HepG2 (cell line): ENCODE results near the gene PXDC1.

Experiments used
- CREM ChIP-seq, 2 experiments: sonication (generic) in 1 of 2; formaldehyde crosslinking in 1 of 2; IDR thresholded peaks; 2 replicates each; pipeline versions ENCODE4 v1.4.0 to v1.6.1; 2016 to 2020; ENCODE audit warnings: antibody characterized with exemption in 1 of 2, mild to moderate bottlenecking in 1 of 2, missing genetic modification reagents in 1 of 2
- GATAD1 ChIP-seq: IDR thresholded peaks from 2 replicates; pipeline ENCODE4 v1.6.1; 2016; ENCODE audit warnings: missing genetic modification reagents, missing compliant biosample characterization
- NR2C2 ChIP-seq: sonication (generic); formaldehyde crosslinking; IDR thresholded peaks from 2 replicates; pipeline ENCODE4 v1.4.0; 2020; ENCODE audit warnings: missing genetic modification reagents, mild to moderate bottlenecking, moderate library complexity, borderline replicate concordance
- RAD21 ChIP-seq: fragments of 450-650 bp; formaldehyde crosslinking; IDR thresholded peaks from 2 replicates; pipeline ENCODE4 v1.5.0; 2020; ENCODE audit warnings: mild to moderate bottlenecking
- TCF12 ChIP-seq, 2 experiments: fragments of 450-650 bp in 1 of 2; sonication (generic) in 1 of 2; formaldehyde crosslinking in 1 of 2; IDR thresholded peaks; 2 replicates each; pipeline versions ENCODE4 v1.6.1 to v1.8.0; 2017 to 2022; ENCODE audit warnings: antibody characterized with exemption in 1 of 2, mild to moderate bottlenecking in 1 of 2, missing genetic modification reagents in 1 of 2, moderate library complexity in 1 of 2
- ZNF333 ChIP-seq: sonication (generic); formaldehyde crosslinking; IDR thresholded peaks from 2 replicates; pipeline ENCODE4 v1.4.0; 2020; ENCODE audit warnings: mild to moderate bottlenecking, missing genetic modification reagents, borderline replicate concordance
- ZNF605 ChIP-seq: sonication (generic); formaldehyde crosslinking; IDR thresholded peaks from 2 replicates; pipeline ENCODE4 v1.8.0; 2022; ENCODE audit warnings: mild to moderate bottlenecking, missing genetic modification reagents
- TF ChIP-seq, protein P1 (sequence below): IDR thresholded peaks from 2 replicates; pipeline ENCODE4 v1.6.1; 2012; ENCODE audit warnings: inconsistent platforms

DNA sequence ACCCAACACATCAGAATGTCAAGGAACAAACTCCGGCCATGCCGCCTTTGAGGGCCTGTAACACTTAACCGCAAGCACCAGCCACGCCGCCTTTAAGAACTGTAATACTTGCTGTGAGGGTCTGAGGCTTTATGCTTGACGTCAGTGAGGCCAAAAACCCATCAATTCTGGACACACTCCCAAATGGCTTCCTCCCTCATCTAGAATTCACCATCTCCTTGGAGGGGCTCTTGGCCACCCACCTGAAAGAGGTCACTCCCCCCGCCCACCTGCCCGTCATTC is 10.4 kb upstream of the PXDC1 start:
- no peak for TF ChIP-seq CREM (IDR thresholded peaks at IDR 0.05)
- no peak for TF ChIP-seq CREM (CRISPR knock-in tag; IDR thresholded peaks at IDR 0.05)
- no peak for TF ChIP-seq RAD21 (CRISPR knock-in tag)
- no peak for TF ChIP-seq ZNF605 (CRISPR knock-in tag)
- TF ChIP-seq ZNF333 (CRISPR knock-in tag): no peak
- no peak for TF ChIP-seq TCF12 (IDR thresholded peaks at IDR 0.05)
- TF ChIP-seq TCF12 (CRISPR knock-in tag; IDR thresholded peaks at IDR 0.05): no peak
- no peak for TF ChIP-seq NR2C2 (CRISPR knock-in tag)
- TF ChIP-seq GATAD1 (CRISPR knock-in tag): no peak
- TF ChIP-seq, protein P1, sequence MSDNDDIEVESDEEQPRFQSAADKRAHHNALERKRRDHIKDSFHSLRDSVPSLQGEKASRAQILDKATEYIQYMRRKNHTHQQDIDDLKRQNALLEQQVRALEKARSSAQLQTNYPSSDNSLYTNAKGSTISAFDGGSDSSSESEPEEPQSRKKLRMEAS: no peak
